Testis (tissue), 2 donors: Measurements from ENCODE around the gene RAB40B.

ENCODE experiments used
- POLR2A ChIP-seq: fragments of 450-650 bp; IDR thresholded peaks from one replicate; pipeline ENCODE4 v1.6.1; 2017; ENCODE audit warnings: antibody characterized with exemption, mild to moderate bottlenecking, moderate library complexity
- TF ChIP-seq, protein P1 (sequence below), 3 experiments: fragments of 450-650 bp in 2 of 3; fragments of 200-600 bp in 1 of 3; sonication (generic) in 1 of 3; IDR thresholded peaks; one replicate each; pipeline ENCODE4 v1.5.1; 2016 to 2019; ENCODE audit warnings: antibody characterized with exemption in 3 of 3, mild to moderate bottlenecking in 2 of 3, moderate library complexity in 1 of 3

- TF ChIP-seq, protein P1, sequence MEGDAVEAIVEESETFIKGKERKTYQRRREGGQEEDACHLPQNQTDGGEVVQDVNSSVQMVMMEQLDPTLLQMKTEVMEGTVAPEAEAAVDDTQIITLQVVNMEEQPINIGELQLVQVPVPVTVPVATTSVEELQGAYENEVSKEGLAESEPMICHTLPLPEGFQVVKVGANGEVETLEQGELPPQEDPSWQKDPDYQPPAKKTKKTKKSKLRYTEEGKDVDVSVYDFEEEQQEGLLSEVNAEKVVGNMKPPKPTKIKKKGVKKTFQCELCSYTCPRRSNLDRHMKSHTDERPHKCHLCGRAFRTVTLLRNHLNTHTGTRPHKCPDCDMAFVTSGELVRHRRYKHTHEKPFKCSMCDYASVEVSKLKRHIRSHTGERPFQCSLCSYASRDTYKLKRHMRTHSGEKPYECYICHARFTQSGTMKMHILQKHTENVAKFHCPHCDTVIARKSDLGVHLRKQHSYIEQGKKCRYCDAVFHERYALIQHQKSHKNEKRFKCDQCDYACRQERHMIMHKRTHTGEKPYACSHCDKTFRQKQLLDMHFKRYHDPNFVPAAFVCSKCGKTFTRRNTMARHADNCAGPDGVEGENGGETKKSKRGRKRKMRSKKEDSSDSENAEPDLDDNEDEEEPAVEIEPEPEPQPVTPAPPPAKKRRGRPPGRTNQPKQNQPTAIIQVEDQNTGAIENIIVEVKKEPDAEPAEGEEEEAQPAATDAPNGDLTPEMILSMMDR (IDR thresholded peaks at IDR 0.05), result no peak
- TF ChIP-seq POLR2A, result no peak
These were observed 10.6 kb downstream of the RAB40B start for GRCh38 chr17:82687871-82688270.
